ENCODE results near the gene APOBEC3B.

Gene APOBEC3B

GRCh38 chr22:38940811-38941384 lies 41.2 kb upstream of the APOBEC3B start:
- Histone ChIP-seq H2BK12ac (ENCODE audit: low read length in 2 of 2) (no peak overlapping the region), H3K36me3 (ENCODE audit: control insufficient read depth in 1 of 2, insufficient read depth in 2 of 2, low read depth in 1 of 2, low read length in 2 of 2) (no peaks in the 10 kb centered on the region), H3K9me3 (ENCODE audit: control insufficient read depth, low read length) (no peaks in the 10 kb centered on the region), H3K4ac (ENCODE audit: low read depth in 1 of 2, low read length in 2 of 2) (no peak overlapping the region), H3K27me3 (ENCODE audit: control insufficient read depth in 1 of 2, insufficient read depth in 1 of 2, low read length in 2 of 2) (peaks cover 53 to 74% of the 10 kb centered on the region in 2 experiments), H2BK15ac (ENCODE audit: low read depth, poor library complexity, severe bottlenecking) (no peak overlapping the region), H3K23ac (ENCODE audit: low read length in 2 of 2) (no peak overlapping the region), H3K4me1 (ENCODE audit: control insufficient read depth, insufficient read depth, low read depth, low read length) (peaks cover 6% of the 10 kb centered on the region), H3K79me1 (replicated peaks; ENCODE audit: low read length, poor library complexity, severe bottlenecking) (no peaks in the 10 kb centered on the region), H3K27ac (ENCODE audit: low read length, poor library complexity, severe bottlenecking) (no peak overlapping the region), H2BK120ac (ENCODE audit: low read depth, low read length) (no peak overlapping the region), H4K91ac (ENCODE audit: low read length) (no peak overlapping the region), H2BK5ac (ENCODE audit: low read depth, low read length, poor library complexity, severe bottlenecking) (no peak overlapping the region), H2AFZ (ENCODE audit: low read depth, low read length) (no peak overlapping the region), H4K8ac (ENCODE audit: low read length) (no peak overlapping the region), H3K4me3 (ENCODE audit: insufficient read depth in 1 of 2, low read depth in 1 of 2, low read length in 2 of 2) (no peak overlapping the region), H3K4me2 (ENCODE audit: low read length, poor library complexity, severe bottlenecking) (no peak overlapping the region), H3K9ac (ENCODE audit: low read length) (no peak overlapping the region), H2AK5ac (ENCODE audit: low read length, severe bottlenecking) (no peak overlapping the region), H3K14ac (ENCODE audit: low read length in 2 of 2) (no peak overlapping the region), H3K18ac (ENCODE audit: low read depth in 1 of 2, low read length in 2 of 2) (no peak overlapping the region)
- 92% methylated on average over 3 of the region's 6 CpGs for WGBS
- no peak for DNase-seq

GRCh38 chr22:38941488-38941987 lies 40.6 kb upstream of the APOBEC3B start:
- no peak overlapping the region for H4K91ac ChIP-seq (ENCODE audit: low read length)
- peaks cover 6% of the 10 kb centered on the region for H3K4me1 ChIP-seq (ENCODE audit: control insufficient read depth, insufficient read depth, low read depth, low read length)
- H3K27ac ChIP-seq (ENCODE audit: low read length, poor library complexity, severe bottlenecking): no peak overlapping the region
- H3K23ac ChIP-seq (ENCODE audit: low read length in 2 of 2): no peak overlapping the region
- H2BK15ac ChIP-seq (ENCODE audit: low read depth, poor library complexity, severe bottlenecking): no peak overlapping the region
- H2AK5ac ChIP-seq (ENCODE audit: low read length, severe bottlenecking): no peak overlapping the region
- H2AFZ ChIP-seq (ENCODE audit: low read depth, low read length): no peak overlapping the region
- H4K8ac ChIP-seq (ENCODE audit: low read length): no peak overlapping the region
- no peak overlapping the region for H3K4me2 ChIP-seq (ENCODE audit: low read length, poor library complexity, severe bottlenecking)
- 88% methylated on average over 10 of the region's 13 CpGs for WGBS
- DNase-seq: no peak
- H2BK12ac ChIP-seq (ENCODE audit: low read length in 2 of 2): no peak overlapping the region
- H3K9me3 ChIP-seq (ENCODE audit: control insufficient read depth, low read length): no peaks in the 10 kb centered on the region
- no peak overlapping the region for H2BK5ac ChIP-seq (ENCODE audit: low read depth, low read length, poor library complexity, severe bottlenecking)
- H3K79me1 ChIP-seq (replicated peaks; ENCODE audit: low read length, poor library complexity, severe bottlenecking): no peaks in the 10 kb centered on the region
- no peak overlapping the region for H3K18ac ChIP-seq (ENCODE audit: low read depth in 1 of 2, low read length in 2 of 2)
- H3K4ac ChIP-seq (ENCODE audit: low read depth in 1 of 2, low read length in 2 of 2): no peak overlapping the region
- H3K9ac ChIP-seq (ENCODE audit: low read length): no peak overlapping the region
- no peak overlapping the region for H3K4me3 ChIP-seq (ENCODE audit: insufficient read depth in 1 of 2, low read depth in 1 of 2, low read length in 2 of 2)
- H2BK120ac ChIP-seq (ENCODE audit: low read depth, low read length): no peak overlapping the region
- H3K36me3 ChIP-seq (ENCODE audit: control insufficient read depth in 1 of 2, insufficient read depth in 2 of 2, low read depth in 1 of 2, low read length in 2 of 2): no peaks in the 10 kb centered on the region
- H3K14ac ChIP-seq (ENCODE audit: low read length in 2 of 2): no peak overlapping the region
- peaks cover 50 to 70% of the 10 kb centered on the region in 2 experiments for H3K27me3 ChIP-seq (ENCODE audit: control insufficient read depth in 1 of 2, insufficient read depth in 1 of 2, low read length in 2 of 2)

DNA sequence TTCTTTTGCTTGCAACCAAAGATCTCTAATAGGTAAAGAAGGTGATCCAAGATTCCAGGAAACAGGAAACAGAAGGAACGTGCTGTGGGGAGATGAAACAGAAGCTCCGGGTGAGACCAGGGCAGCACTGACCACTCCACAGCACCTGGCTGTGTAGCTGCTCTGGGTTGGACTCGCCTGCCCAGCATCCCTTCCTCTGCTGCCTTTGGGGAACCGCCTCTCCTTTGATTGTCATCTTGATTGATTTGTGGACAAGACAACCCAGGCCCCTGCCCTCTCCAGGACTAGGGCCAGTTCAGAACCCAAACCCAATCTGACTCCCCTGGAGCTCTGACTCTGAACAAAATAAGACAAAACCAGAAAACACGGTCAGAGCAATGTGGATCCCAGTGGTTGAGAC lies 39.4 kb upstream of the APOBEC3B start:
- Histone ChIP-seq H3K4me3 (ENCODE audit: insufficient read depth in 1 of 2, low read depth in 1 of 2, low read length in 2 of 2) (no peak overlapping the region), H3K14ac (ENCODE audit: low read length in 2 of 2) (no peak overlapping the region), H3K79me1 (replicated peaks; ENCODE audit: low read length, poor library complexity, severe bottlenecking) (no peaks in the 10 kb centered on the region), H3K27ac (ENCODE audit: low read length, poor library complexity, severe bottlenecking) (no peak overlapping the region), H2AK5ac (ENCODE audit: low read length, severe bottlenecking) (no peak overlapping the region), H3K18ac (ENCODE audit: low read depth in 1 of 2, low read length in 2 of 2) (no peak overlapping the region), H3K4me2 (ENCODE audit: low read length, poor library complexity, severe bottlenecking) (no peak overlapping the region), H2BK15ac (ENCODE audit: low read depth, poor library complexity, severe bottlenecking) (no peak overlapping the region), H2BK120ac (ENCODE audit: low read depth, low read length) (no peak overlapping the region), H2BK5ac (ENCODE audit: low read depth, low read length, poor library complexity, severe bottlenecking) (no peak overlapping the region), H3K9ac (ENCODE audit: low read length) (no peak overlapping the region), H4K91ac (ENCODE audit: low read length) (no peak overlapping the region), H3K36me3 (ENCODE audit: control insufficient read depth in 1 of 2, insufficient read depth in 2 of 2, low read depth in 1 of 2, low read length in 2 of 2) (no peaks in the 10 kb centered on the region), H3K4me1 (ENCODE audit: control insufficient read depth, insufficient read depth, low read depth, low read length) (peaks cover under 1% of the 10 kb centered on the region), H4K8ac (ENCODE audit: low read length) (no peak overlapping the region), H2BK12ac (ENCODE audit: low read length in 2 of 2) (no peak overlapping the region), H3K23ac (ENCODE audit: low read length in 2 of 2) (no peak overlapping the region), H3K27me3 (ENCODE audit: control insufficient read depth in 1 of 2, insufficient read depth in 1 of 2, low read length in 2 of 2) (peaks cover 59 to 72% of the 10 kb centered on the region in 2 experiments), H2AFZ (ENCODE audit: low read depth, low read length) (no peak overlapping the region), H3K4ac (ENCODE audit: low read depth in 1 of 2, low read length in 2 of 2) (no peak overlapping the region), H3K9me3 (ENCODE audit: control insufficient read depth, low read length) (no peaks in the 10 kb centered on the region)
- DNase-seq: no peak
- 88% methylated on average over 5 of the region's 5 CpGs for WGBS

GRCh38 chr22:38943201-38943600 lies 38.9 kb upstream of the APOBEC3B start:
- Histone ChIP-seq H2AK5ac (ENCODE audit: low read length, severe bottlenecking) (no peak overlapping the region), H3K4me1 (ENCODE audit: control insufficient read depth, insufficient read depth, low read depth, low read length) (no peaks in the 10 kb centered on the region), H2BK12ac (ENCODE audit: low read length in 2 of 2) (no peak overlapping the region), H3K36me3 (ENCODE audit: control insufficient read depth in 1 of 2, insufficient read depth in 2 of 2, low read depth in 1 of 2, low read length in 2 of 2) (no peaks in the 10 kb centered on the region), H3K23ac (ENCODE audit: low read length in 2 of 2) (no peak overlapping the region), H2BK15ac (ENCODE audit: low read depth, poor library complexity, severe bottlenecking) (no peak overlapping the region), H3K27ac (ENCODE audit: low read length, poor library complexity, severe bottlenecking) (no peak overlapping the region), H4K91ac (ENCODE audit: low read length) (no peak overlapping the region), H3K18ac (ENCODE audit: low read depth in 1 of 2, low read length in 2 of 2) (no peak overlapping the region), H3K9ac (ENCODE audit: low read length) (no peak overlapping the region), H3K9me3 (ENCODE audit: control insufficient read depth, low read length) (no peaks in the 10 kb centered on the region), H3K4ac (ENCODE audit: low read depth in 1 of 2, low read length in 2 of 2) (no peak overlapping the region), H3K79me1 (replicated peaks; ENCODE audit: low read length, poor library complexity, severe bottlenecking) (no peaks in the 10 kb centered on the region), H3K14ac (ENCODE audit: low read length in 2 of 2) (no peak overlapping the region), H3K4me3 (ENCODE audit: insufficient read depth in 1 of 2, low read depth in 1 of 2, low read length in 2 of 2) (no peak overlapping the region), H2BK120ac (ENCODE audit: low read depth, low read length) (no peak overlapping the region), H2BK5ac (ENCODE audit: low read depth, low read length, poor library complexity, severe bottlenecking) (no peak overlapping the region), H2AFZ (ENCODE audit: low read depth, low read length) (no peak overlapping the region), H3K4me2 (ENCODE audit: low read length, poor library complexity, severe bottlenecking) (no peak overlapping the region), H3K27me3 (ENCODE audit: control insufficient read depth in 1 of 2, insufficient read depth in 1 of 2, low read length in 2 of 2) (peaks cover 62 to 72% of the 10 kb centered on the region in 2 experiments), H4K8ac (ENCODE audit: low read length) (no peak overlapping the region)
- no peak for DNase-seq
- 77% methylated on average over 9 of the region's 9 CpGs for WGBS
